Ovary (tissue), 3 donors: Measurements from ENCODE around the gene MYRF.

Experiments
- CTCF ChIP-seq, 3 donors: fragments of 450-650 bp in 2 of 3; fragments of 200-600 bp in 1 of 3; IDR thresholded peaks; one replicate each; pipeline versions ENCODE4 v1.5.1 to v1.8.0; 2016 to 2022; ENCODE audit warnings: antibody characterized with exemption in 3 of 3, mild to moderate bottlenecking in 1 of 3
- EP300 ChIP-seq: sonication (generic); formaldehyde crosslinking; IDR thresholded peaks from one replicate; pipeline ENCODE4 v1.6.1; 2017; ENCODE audit warnings: antibody characterized with exemption
- POLR2A ChIP-seq: fragments of 450-650 bp; IDR thresholded peaks from one replicate; pipeline ENCODE4 v1.6.1; 2017; ENCODE audit warnings: antibody characterized with exemption, mild to moderate bottlenecking, moderate library complexity
- donor health status: DM: no; HTN: no; CAD: no.

- TF ChIP-seq CTCF (IDR thresholded peaks at IDR 0.05) (no peak), POLR2A (no peak), EP300 (no peak)
Observed at GRCh38 chr11:61713464-61713863, 39.0 kb upstream of the MYRF start.
